Central memory CD4-positive, alpha-beta T cell (primary cell): Measurements from ENCODE around the gene COL13A1.

Experiments used
- DNase-seq: peaks from one replicate; pipeline ENCODE4 v3.0.0; 2022

Gene COL13A1

DNA sequence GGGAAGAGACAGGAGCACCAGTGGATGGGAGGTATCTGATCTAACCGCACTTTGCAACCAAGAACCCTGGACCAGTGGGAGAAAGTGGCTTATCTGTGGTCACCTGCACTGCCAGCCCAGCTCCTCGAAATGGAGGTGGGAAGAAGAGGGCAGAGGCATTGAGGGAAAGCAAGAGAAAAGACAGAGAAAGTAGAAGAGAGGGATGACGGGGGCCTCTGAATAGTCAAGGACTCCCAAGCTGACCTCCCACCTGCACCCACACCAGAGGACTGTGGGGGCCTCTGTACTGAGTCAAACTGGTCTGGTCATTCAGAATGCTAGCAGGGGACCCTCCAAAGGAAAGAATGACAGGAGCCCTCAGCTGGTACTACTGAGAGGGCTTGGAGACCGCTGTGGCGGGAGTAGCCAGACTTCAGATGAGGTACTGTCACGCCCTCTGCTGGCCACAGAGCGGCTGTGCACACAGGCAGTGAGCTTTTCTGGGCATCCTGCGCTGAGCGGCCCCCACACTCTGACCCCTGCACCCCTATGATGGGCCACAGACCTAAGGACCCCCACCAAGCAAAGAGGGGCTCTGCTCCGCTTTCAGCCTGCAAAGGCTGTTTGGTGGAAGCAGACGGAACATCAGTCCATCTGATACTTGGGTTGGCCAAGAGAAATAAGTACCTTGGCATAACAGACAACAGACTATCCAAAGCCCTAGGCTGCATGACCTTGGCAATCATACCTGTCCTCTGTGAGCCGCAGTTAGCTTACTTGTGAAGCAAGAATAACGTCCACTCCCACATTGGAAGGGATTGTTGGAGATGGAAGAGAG, 112.9 kb downstream of the COL13A1 start:
- no peak for DNase-seq

DNA sequence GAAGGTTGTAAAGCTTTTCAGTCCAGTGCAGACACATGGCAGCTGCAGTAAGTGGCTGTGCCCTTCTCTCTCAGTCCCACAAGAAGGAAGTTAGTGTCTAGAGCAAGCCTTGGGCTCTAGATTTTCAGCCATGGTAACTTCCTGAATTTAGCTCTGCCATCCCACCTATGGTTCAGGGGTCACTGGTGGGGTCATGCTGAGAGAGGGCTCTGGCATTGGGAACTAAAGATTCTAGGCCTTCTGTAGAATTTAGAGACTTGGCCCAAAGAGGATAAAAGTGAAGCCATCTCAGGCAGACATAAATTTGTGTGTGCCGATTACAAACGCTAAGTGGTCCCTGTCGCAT, 113.5 kb downstream of the COL13A1 start:
- DNase-seq: no peak

DNA sequence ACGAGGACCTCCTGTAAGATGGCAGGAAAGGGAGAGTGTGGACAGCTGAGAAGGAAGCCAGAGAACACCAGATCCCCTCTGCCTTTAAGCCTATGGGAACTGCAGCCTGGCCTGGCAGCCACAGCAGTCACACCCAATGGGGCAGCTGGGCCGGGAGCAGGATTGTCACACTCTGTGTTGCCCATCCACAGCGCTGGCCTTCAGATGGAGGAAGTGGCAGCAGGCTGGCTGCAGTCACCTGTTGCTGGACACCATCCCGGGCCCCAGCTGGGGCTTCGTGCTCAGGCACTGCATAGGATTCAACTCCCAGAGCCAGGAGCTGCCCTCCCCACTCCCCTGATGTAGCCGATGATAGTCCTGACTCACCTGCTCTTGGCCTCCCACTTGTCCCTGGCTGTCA, 114.4 kb downstream of the COL13A1 start:
- no peak for DNase-seq

DNA sequence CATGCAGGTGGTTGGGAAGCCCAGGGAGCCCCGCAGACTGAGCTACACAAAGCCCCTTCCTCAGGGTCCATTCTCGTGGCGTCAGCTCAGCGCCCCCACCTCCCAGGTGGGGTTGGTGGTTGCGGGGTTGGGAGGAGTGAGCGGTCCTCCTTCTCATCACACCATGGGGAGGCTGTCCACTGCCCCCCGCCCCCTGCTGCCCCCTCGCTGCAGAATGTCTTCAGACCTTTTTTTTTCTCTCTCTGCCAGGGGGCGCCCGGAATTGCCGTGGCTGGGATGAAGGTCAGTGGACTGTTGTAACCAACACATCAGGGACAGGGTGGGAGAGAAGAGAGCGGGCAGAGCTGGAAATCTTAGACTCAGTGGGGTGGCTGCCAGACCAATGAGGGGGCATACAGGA, 116.3 kb downstream of the COL13A1 start:
- DNase-seq: no peak

DNA sequence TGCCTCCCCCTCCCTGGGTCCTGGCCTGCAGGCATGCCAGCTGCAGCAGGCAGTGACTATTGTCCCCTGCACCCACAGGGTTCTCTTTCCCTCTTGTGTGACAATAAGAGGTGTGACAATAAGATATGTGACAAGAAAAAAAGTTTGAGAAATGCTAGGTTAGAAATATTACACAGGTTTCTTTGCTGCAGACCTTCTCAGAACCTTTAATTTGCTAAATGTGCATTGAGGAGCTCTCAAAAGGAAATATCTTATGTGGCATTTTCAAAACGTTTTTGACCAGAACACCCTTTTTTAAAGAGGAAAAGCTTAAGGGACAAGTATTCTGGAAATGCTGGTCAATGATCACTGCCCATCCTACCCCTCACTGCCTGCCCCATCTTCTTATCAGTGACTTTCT, 117.5 kb downstream of the COL13A1 start:
- DNase-seq: no peak

GRCh38 chr10:69925111-69925510, 123.4 kb downstream of the COL13A1 start:
- DNase-seq: no peak

GRCh38 chr10:69928339-69928738, 126.6 kb downstream of the COL13A1 start:
- no peak for DNase-seq

DNA sequence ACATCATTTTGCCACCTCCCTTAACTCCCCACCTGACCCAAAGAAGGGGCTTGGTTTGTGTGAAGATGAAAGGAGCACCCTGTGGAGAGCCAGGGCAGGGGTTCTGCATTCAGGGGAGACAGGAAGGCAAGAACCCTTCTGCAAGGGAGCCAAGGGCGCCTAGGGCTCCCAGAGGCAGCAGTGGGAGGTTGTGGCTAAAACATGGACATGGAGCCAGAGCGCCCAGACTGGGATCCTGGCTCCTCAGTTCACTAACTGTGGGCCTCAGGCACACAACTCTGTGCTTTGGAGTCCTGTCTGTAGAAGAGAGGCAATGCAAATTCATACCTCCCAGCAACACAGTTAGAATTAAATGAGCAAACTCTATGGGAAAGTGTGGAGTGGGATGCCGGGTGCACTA, 127.9 kb downstream of the COL13A1 start:
- DNase-seq: no peak

DNA sequence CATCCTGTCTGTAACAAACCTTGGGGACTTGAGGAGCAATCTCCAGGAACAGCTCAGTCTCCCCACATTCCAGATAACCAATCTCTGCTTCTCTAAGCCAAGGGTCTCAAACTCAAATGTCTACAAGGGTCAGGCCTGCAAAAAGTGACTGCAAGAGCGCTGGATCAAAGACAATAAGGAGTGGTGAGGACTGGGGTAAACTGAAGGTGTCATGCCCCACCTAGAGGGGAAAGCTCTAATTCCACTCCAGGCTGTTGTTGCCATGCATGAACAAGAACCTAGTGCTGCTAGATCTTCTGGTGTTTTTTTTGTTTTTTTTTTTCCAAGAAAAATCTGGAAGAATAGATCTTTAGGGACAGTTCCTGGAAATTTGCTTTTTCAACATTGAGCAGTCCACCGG, 133.1 kb downstream of the COL13A1 start:
- no peak for DNase-seq

GRCh38 chr10:69936091-69936490, 134.4 kb downstream of the COL13A1 start:
- DNase-seq: no peak

GRCh38 chr10:69938541-69938991, 136.9 kb downstream of the COL13A1 start:
- no peak for DNase-seq

DNA sequence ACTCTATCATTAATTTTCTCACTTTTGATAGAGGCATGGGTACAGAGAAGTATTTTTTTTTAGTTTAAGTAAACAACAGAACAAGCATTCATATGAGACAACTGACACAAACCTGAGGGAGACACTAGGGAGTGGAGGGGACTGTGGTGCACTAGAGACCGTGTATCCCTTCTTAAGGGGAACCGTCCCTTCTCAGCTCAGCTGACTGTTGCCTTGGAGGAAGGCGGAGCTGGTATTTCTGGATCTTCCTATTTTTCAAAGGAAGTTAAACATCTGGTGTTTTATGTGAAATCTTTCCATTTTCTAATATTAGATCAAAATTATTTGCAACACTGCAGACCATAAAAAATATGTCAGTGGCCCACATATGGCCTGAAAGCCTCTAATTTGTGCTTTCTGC, 137.4 kb downstream of the COL13A1 start:
- no peak for DNase-seq

DNA sequence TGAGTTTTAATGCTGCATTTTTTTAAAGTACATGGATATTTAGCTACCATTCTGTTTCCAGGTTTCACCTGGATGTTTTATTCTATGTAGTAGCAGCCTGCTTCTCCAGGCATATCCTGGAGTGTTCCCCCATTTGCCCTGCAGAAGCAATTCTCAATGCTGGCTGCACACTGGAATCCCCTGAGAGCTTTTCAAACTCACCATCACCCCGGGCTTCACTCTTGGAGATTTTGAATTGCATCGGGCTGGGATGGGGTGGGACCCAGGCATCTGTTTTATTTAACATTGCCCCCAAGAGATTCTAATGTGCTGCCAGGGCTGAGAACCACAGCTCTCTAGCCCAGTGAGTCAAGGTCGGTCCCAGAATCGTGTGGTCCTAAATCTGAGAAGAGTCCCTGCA, 137.8 kb downstream of the COL13A1 start:
- no peak for DNase-seq

DNA sequence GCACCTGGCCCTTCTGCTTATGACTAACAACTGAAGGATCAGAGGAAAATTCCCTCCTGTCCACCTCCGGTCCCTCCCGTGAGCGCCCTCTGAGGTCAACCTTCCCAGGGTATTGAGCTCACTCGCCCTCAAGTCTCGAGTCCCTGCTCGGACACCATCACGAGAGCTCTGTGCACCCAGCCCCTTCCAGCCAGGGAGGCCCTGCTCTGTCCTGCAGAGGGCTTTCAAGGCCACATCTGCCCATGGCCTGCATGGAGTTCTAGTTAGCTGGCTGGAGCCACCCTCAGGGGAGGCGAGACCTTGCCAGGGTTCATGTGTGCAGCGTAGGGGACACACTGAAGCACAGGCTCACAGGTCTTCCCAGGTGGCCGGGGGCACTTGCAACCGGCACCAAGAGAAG, 140.0 kb downstream of the COL13A1 start:
- no peak for DNase-seq

DNA sequence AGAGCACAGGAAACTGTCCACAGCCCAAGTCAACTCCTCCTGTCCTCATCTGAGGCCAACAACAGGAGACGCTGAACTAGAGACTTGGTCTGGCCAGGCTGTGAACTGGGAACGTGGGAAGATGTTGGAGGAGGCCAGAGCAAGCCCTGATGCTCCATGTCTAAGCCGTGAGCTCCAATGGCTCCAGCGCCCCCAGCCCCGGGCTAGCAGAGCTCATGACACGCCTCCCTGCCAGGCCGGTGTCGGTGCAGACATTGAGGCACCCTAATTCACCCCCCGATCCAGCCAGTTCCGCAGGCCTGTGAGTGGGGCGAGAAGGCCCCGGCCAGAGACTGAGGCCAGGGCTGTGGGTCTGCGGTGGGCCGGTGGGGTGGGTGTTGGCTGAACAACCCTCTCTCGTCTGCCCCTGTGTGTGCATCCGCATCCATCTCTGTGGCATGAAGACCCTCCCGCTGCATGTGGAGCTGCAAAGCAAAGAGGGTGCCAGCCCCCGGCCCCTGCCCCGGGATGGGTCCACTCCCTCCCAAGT, 141.7 kb downstream of the COL13A1 start:
- DNase-seq: no peak

DNA sequence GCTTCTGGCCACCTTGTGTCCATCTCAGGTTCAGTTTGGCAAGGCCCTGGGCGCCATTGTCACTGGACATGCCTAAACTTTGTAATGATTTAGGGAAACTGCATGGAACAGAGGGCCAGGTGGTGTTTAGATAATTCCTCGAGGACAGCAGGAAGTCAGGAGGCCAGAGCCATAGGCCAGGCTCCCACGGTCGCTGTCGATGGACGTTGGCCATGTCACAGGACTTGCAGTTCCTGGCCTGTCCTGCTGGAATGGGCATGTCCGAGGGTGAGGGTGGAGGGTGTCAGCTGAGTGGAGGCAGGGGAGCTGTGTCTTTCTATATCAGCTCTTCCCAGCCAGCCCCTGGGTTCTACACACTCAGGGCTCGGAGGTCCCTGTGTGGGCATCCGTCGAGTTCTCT, 143.1 kb downstream of the COL13A1 start:
- no peak for DNase-seq

GRCh38 chr10:69948261-69948660, 146.6 kb downstream of the COL13A1 start:
- no peak for DNase-seq

DNA sequence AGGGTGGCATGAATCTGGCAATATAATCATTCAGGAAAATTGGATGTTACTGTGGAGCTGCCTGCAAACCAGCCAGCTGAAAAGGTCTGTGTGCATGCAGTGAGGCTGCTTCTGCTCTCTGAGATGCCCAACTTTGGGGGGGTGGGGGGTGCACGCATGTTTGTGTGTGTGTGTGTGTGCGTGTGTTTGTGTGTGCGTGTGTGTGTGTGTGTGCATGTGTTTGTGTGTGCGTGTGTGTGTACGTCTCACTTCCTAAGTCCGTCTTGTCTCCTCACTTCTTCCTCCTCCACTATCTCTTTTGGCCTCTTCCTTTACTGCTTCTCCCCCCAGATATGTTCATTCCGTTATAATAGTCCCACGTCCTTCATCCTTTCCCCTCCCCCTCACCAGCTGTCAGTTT, 148.1 kb downstream of the COL13A1 start:
- no peak for DNase-seq

- DNase-seq: no peak
Measured at GRCh38 chr10:69951658-69952057, 150.0 kb downstream of the COL13A1 start.

DNA sequence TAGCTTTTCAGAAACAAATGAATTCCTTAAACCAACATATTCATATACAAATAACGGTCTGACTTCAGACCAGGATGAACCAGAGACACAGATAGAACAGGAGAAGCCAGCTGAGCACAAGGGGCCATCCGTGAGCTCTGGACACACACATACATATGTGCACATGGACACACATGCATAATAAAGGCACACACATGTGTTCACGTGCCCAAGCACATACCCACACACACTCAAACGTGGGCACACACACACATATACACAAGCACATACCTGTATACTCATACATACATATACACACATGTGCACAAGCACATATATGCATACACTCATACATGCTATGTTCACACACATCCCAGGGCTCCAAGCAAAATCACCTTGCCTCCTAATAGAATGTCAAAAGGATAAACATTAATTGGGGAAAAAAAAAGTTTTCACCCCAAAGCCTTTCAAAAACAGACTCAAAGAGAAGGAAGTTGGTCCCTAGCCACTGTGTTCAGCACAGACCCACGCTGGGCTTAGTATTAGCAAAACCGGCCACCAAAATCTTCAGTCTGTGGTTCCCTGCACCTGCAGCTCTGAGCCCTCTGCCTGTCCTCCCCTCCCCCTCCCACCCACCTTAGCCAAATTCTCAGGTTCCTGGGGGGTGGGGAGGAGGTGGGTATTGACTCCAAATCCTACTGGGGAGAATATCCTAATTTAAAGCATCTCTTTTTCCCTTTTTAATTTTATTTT, 150.5 kb downstream of the COL13A1 start:
- no peak for DNase-seq

DNA sequence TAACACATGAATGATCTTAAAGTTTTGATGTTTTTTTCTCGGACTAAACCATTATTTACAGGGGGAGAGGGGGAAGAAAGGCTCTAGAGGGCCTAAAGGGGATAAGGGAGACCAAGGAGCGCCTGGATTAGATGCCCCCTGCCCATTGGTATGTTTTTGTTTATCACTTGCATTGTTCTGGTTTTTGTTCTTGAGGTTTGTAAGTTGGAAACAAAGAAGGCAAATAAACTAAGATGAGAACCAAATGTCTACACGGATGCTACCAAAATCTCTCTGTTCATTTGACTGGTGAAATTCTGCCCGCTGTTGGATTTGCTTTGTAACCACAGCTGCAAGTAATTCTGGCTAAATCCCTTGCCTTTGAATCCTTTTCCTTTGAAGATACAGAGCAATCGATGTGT, 151.1 kb downstream of the COL13A1 start:
- DNase-seq: no peak

- no peak for DNase-seq
Measured at GRCh38 chr10:69953851-69954250, 152.1 kb downstream of the COL13A1 start.

- DNase-seq: no peak
Measured at GRCh38 chr10:69955211-69955805, 153.6 kb downstream of the COL13A1 start.
